Hypothalamus (tissue), 51 donors: ENCODE results near the gene KLF15.

Experiments
- DNase-seq, 51 donors: peaks; one replicate each; lab custom pipeline; 2025; lab: John Stamatoyannopoulos, UW

Gene KLF15

DNA sequence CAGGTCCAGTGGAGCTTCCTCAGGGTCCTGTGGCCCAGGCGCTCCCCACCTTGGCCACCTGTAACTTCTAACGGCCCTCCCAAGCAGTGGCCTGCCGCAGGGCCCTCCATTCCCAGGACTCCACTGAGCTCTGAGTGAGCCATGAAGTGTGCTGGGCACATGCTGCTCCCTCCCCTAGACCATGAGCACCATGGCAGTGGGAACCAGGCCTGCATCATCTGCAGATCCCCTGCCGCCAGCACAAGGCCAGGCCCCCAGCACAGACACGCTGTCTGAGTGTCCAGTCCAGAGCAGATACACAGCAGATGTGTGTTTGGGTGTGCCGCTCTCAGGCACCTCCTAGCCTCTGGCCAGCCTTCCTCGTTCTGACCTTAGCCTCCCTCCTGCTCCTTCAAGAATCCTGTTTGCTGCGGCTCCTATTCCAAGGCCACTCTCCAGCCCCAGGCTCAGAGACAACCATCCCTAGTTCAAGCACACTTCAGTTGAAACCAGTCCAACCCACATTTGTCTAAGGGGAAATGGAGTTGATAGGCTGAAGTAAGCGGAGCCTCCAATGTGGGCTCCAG is 7.0 kb upstream of the KLF15 start:
- DNase-seq, result no peak

DNA sequence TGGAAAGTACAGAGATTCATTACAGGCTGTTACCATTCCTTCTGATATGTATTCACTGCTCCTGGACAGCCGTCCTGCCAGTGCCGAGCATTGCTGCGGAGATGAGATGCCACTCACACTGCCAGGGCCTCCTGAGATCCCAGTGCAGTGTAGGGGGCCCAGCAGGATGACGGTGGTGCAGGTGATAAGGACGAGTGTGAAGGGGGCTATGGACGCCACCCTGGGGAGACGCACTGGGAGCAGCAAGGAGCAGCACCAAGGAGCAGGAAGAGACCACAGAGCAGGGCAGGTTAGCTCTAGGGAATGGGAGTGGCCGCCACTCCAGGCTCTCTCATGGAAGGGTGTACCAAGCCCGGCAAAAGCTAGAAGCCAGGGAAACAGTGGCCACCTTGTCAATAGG is 4.0 kb upstream of the KLF15 start:
- DNase-seq, result no peak

DNA sequence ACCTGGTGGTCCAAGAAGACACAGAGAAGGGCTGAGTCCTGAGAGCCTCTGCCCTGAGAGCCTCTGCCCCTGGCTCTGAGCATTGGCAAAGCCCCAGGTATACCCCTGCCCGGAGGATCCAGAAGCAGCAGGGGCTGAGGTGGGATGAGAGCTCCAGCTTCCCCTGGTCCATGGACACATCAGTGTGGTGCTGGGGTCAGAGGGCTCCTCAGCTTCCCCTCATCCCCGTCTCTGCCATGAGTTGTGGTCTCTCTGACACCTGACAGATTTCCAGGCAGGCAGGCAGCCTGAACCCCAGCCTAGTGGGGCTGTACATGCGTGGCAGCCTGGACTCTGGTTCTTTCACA is 3.5 kb upstream of the KLF15 start:
- no peak for DNase-seq

DNA sequence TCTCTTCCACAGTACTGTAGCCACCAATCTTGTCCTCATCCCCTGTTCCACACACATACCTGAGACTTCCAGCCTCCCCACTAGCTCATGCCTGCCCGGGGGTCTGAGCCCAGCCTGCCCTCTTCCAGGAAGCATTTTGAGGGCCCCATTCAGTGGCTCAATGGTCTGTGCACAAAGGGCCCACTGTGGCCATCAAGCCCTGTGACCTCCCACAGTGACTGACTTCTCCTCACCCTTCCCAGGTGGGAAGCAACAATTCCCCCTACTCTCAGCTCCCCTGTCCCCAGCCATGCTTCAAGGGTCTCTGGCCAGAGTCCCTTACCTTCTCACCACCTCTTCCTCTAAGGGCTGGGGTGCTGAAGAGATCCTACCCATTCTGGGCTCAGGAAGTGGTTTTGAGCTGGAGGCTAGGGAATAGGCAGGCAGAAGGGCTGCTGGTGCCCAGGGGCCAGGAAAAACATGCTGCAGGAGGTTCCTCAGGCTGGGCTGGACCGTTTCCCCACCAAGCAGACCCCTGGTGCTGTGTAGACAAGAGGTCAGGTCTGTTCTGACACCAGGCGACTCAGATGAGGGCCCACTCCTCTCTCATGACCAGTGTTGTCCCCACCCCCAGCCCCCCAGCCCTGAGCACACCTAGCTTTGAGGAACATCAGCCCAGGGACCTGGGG is 3.0 kb upstream of the KLF15 start:
- no peak for DNase-seq

DNA sequence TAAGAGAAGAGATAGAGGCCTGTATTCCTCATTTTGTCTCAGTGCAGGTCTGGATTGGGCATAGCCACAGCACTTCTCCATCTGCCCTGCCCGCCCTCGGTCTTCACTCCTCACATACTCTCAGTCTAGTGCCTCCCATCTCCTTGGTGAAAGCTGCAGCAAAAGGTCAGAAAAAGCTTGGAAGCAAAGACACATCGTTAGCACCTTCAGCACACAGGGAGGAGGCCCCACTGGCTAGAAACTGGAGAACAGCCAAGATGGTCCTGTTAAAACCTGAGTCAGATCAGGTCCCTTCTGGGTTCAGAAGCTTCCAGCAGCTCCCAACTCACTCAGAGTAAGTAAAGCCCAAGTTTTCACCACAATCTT is 1.6 kb upstream of the KLF15 start:
- DNase-seq, result no peak

DNA sequence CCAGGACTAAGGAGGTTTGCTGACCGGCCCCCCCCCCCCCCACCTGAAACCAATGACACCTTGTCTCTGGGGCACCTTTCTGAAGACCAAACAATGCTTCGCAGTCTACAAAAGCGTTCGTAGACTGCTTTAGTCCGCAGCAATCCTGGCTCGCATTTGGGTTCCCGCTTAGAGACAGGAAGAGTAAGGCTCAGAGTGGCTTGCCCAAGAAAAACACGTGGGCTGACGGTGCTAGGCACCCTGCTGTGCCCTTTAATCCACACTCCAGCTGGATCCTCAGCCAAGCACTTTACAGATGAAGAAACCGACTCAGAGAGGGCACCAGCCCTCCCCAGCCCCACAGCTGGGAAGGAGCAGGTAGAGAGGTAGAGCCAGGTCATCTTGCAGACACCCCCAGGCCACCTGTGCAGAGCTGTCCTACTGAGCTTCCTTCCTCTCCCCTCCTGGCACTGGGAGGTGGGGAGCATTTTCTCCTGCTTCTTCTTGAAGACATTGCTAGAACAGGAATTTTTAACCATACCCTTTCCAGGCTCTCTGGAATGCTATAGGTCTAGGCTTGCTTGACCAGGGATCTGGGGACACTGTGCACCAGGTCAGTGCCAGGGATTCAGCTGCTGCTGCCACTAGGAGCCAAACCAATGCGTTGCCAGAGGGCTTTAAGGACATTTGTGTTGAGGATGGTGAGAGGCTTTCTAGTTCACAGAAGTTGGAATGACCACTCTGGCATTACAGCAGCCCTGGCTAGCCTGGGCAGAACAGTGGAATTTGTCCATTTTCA is 1.0 kb upstream of the KLF15 start:
- DNase-seq, result peak in 9 of 51 donors; percentile 27 to 68 (median 48)

DNA sequence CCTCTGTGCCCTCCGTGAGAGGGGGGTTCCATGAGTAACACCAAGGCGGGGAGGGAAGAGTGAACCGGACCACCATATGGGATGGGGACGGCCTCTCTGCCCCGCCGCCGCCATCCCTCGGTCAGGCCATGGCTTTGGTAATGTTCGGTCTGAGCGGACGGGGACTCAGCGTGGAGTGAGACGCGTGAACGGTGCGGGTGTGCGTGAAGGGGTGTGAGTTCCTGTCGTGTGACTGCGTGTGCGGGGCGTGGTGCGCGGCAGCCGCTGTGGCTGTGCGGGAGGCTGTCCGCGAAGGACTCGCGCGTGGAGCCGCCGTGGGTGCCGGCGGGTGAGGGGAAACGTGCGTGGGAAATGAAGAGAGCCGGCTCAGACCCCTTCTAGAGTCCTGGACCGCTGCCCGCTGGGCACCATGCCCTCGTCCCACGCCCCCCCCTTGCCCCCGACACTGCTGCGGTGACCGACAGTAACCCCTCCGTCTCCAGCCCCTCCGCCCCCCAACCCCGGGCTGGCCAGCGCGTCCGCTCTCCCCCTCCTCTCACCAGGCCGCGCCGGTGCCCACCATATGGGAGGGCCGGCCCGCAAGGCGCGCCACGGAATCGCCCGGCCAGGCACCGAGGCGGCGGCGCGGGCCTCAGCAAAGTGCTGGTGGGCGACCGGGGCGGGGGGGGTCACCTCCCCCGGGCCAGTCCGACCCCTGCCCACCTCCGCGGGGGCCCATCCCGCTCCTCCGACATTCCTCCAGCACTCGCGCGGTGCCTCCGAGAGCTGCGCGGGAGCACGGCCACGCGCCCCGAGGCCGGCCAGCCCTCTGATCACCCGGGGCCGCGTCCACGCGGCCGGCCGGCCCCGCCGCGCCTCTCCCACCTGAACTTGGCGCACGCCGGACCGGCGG is 589 bp downstream of the KLF15 start:
- peak in 34 of 51 donors; percentile 40 to 82 (median 60) for DNase-seq

DNA sequence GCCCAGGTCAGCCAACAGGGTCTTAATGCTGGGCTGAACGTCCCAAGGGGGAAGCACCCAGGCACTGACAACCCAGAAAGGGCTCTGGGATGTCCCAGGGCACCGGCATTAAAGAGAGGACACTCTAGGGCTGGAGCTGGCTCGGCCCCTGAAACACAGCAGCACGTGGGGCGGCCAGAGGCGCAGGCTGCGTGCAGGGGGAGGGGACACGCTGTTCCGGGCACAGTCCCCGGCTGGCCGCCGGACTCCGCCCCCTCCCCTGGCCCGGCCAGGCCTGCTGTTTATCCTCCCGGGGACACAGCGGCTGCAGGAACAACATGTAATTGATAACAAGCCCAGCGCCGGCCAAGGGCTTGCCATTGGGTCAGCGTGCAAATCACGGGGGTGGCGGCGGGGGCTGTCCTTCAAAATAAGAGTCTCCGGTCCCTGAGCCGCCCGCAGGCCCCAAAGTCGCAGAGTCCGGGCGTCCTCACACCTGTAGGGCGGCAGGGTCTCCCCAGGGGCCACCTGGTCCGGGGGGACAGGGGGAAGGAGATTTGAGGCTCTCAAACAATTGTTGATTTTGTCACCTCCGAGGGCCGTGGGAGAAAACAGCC is 1.3 kb downstream of the KLF15 start:
- peak; percentile 73 to 99 (median 95) for DNase-seq

DNA sequence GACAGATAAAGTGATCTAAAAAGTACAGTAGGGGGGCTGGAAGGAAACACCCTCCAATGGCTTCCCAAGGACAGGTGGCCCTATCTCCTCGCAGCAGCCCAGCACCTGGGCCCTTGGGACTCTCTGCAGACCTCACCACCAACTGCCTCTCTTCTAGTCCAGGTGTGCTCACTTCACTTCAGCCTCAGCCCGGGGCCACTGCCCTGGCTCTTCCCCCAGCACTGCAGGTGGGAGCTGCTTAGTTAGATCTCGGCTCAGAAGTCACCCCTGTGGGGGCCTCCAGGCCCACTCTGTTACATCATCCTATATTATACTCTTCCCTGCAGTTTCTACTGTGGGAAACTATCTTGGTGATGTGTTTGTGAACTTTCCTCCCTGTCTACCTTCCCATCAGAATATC is 2.0 kb downstream of the KLF15 start:
- DNase-seq, result no peak

DNA sequence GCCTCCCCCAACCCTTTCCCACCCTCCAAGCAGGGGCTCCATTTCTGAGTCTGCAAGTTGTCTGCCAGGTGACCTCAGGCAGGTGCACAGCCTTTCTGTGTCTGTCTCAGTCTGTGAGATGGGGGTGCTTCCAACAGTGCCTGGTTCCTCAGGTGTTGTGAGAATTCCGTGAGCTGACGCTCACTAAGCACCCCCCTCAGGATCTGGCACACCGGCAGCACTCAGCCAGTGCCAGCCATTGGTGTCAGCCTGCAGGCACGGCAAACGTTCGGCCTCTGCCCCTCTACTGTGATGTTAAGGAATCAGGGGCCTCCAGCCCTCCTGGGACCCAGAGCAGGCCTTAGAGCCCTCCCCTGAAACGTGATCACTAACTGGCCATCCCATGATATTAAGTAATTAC is 2.4 kb downstream of the KLF15 start:
- DNase-seq, result no peak

DNA sequence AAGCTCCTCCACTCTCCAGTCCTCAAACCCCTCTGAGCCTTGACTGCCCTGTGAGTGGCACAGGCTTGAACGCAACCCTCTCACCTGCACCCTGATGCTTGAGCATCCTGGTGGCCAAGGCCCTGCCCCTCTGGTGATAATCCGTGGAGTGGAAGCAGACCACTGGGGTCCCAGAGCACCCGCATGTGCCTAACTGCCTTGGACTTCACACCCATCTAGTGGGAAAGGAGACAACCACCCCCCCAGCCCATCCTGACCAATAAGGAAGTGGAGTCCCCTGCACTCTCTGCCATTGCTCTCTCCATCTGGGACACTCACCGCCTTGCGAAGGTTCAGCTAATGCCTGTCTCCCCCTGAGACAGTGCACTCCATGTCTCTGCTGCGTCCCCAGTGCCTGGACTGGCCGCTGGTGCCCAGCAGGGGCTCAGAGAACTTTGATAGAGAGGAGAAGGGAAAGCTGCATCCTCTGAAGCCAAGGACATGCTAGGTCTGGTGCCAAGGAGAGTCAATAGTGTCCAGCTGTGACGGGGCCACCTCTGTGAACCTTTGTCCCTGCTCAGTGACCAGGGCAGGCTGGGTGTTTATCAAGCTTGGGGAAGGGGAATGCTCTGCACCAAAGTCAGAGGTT is 3.4 kb downstream of the KLF15 start:
- DNase-seq, result no peak

DNA sequence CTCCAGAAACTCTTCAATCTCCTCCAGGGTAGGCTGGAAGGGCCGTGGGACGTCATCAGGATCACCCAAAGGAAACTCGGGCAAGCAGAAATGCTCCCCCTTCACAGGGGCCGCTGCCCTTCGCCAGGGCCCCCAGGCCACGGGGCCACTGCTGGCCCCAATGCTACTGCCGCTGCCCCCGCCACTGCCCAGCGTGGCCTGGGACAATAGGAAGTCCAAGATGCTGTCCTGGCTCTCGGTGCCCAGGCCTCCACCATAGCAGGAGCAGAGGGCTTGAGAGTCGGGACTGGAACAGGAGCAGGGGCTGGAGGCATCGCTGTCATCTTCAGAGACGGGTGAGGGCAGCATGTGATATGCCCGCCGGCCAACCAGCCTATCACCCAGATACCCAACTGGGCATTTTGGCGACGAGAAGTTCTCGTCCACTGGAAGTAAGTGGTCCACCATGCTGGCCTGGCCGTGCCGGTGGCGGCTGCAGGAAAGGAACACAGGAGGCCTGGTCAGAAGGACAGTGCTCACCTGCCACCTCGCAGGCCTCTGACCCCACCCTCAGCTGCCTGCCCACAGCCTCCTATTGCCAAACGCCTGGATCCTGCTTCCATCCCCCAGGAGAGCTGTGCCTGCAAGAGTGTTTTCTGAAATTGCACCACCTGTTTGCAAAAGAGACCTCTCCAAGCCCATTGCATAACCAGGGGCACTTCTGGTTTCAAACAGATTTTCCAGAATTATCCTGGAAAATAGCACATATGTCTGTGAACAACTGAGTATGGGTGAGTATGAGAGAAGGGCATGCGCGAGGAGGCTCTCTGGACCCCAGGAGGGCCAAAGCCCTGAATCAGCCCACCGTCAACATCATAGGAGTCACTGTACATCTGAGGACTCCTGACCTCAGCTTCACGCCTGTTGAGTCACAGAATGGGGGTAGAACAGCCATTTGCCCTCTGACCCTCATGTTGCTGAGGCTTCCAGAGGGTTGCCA is 4.4 kb downstream of the KLF15 start:
- DNase-seq, result no peak

DNA sequence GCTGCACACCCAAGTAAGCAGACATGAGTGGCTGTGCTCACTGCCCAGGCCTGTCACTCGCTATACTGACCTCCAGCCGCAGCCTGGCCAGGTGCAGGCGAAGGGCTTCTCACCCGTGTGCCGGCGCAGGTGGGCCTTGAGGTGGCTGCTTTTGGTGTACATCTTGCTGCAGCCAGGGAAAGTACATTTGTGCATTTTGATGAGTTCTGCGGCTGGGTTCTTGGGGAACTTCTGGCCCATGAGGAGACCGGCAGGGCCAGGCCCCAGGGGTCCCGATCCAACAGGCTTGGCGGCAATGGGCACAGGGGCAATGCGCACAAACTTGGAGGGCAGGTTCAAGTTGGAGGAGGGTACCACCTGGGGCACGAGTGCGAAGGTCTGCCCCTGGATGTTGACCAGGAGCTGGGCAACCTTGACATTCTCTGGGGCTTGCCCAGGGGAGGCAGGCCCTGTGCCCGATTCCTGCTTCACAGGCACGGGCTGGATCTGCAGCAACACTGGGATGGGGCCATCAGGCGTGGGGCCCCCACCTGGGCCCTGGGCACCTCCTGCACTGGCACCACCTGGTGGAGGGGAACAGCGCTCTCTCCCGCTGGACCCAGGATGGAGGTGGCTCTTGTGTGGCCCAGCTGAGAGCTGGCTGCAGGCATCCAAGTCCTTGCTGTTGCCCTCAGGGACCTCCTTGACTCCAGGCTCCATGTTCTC is 5.3 kb downstream of the KLF15 start:
- DNase-seq, result no peak

DNA sequence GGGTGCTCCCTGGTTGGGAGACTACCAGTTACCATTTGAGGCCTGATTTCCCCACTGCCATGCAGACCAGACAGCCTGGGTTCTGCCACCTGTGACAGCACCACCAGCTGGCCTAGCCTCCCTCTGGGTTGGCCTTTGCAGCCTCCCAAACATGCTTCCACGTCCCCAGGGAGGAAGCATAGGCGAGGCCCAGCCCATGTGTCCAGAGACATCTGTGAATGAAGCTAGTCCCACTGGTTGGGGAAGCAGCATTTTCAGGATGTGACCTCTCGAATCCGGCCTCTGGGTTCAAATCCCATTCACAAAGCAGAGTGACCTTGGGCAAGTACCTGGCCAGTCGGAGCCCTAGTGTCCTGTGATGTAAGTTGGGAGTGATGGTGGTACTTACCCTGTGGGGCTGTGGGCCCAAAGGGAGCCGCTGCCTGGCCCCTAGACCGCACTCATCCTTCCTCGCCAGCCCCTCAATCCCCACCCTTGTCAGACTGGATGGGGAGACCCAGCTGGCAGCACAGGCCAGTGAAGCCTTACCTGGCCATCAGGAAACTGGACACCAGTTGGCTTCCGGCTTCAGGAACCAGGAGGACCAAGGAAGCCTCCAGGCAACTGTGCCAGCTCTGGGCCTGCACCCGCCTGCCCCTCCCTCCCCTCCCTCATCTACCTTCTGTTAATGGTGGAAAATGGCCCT is 6.0 kb downstream of the KLF15 start:
- DNase-seq, result no peak

DNA sequence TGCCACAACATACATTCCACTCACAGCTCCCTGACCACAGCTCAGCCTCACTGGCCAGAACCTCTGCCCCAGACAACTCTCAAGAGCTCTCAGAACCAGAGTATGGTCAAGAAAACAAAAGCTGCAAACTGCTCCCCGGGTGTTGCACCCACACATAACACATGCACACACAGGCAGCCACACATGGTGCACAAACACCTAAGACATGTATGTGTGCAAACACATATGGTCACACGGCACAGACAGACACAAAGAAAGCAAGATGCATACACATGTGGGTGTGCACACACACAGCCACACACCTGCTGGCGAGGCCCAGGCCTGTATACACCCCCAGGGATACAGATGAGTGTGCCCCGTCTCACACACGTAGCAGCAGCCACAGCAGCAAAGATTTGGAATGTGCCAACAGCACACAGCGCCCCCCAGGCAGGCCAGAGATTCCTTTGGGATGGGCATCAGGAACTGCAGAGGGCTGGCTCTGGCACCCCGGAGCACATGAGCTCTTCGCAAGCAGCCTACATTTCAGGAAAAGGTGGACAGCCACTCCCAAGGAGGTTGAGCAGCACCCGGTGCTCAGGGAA is 6.6 kb downstream of the KLF15 start:
- no peak for DNase-seq

DNA sequence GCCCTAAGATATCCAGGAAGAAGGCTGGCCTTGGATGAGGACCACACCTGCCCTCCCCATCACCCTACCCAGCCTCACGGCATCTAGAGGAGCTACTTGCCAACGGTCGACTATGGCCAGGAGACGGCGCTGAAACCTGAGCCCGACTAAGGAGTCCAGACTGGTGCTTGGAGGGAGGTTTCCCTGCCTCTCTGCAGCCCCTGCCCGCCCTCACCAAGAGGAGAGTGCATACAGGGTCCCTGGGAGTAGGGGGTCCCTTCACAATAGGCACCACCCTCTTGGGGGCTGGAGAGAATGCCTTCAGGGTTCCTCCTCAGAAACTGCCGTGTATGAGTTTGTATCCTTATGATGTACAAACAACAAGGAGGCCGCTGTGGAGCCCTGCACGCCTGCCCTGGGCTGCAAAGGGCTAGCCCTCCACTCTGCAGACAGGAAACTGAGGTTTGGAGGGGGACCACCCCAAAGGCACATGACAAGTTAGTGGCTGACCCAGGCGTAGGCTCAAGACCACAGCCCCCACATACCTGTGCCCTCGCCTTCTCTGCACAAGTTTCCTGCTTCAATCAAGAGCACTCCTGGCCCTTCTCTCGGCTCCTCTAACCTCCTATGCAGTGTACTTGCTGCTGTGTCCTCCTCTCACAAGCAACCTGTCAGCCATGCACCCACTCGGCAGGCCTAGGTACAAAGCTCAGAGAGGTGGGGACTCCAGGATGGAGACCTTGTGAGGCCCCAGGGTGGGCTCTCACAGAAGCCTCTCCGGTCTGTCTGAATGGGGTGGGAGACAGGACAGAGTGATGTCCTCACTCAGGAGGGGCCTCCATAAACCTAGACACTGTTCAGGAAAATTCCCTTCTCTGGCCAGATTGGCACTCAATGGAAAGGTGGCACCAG is 7.4 kb downstream of the KLF15 start:
- no peak for DNase-seq

DNA sequence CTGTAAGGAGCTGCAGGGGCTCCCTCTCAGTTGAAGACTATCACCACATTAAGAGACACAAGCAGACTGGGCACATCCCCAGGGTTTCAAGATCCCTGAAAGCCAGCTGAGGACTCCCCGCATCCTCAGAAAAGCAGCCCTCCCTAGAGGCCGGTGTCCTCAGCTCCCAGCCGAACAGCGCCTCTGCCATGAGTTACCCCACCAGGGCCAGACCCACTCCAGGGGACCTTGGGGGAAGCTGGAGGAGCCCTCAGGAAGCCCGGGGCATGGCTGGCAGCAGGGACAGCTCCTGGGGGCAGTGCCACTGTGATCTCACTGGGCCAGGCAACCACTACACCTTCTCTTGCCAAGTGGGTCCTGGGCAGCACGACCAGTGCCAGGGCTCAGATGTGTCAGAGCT is 8.1 kb downstream of the KLF15 start:
- no peak for DNase-seq
